GM12878 (cell line): Measurements from ENCODE around the gene TMEM259. TPM values are rescaled to one million over a fixed set of nuclear protein-coding genes. Genes with fewer than 3 reads are reported as not detected.
A peak's percentile ranks its signal among the peaks of the same experiment; 100 is the strongest.

Experiments
- BCL3 ChIP-seq: IDR thresholded peaks from 2 replicates; pipeline ENCODE4 v1.6.1; 2011; ENCODE audit warnings: borderline replicate concordance, low read depth, mild to moderate bottlenecking, moderate library complexity, low read length; ENCODE audit not compliant: insufficient read depth, poor library complexity, severe bottlenecking
- BMI1 ChIP-seq: fragments of 450-650 bp; IDR thresholded peaks from 2 replicates; pipeline ENCODE4 v1.6.1; 2016; ENCODE audit warnings: mild to moderate bottlenecking, moderate library complexity, borderline replicate concordance
- GABPA ChIP-seq: IDR thresholded peaks from 2 replicates; pipeline ENCODE4 v1.6.1; 2014; ENCODE audit warnings: antibody characterized with exemption, low read depth, mild to moderate bottlenecking, inconsistent platforms
- HCFC1 ChIP-seq: fragments of 150-350 bp; IDR thresholded peaks from 2 replicates; pipeline ENCODE4 v1.6.1; 2014; ENCODE audit warnings: low read length
- IRF4 ChIP-seq: IDR thresholded peaks from 2 replicates; pipeline ENCODE4 v1.6.1; 2011; ENCODE audit warnings: low read depth, low read length
- IRF5 ChIP-seq: fragments of 450-650 bp; IDR thresholded peaks from 2 replicates; pipeline ENCODE4 v1.6.1; 2017; ENCODE audit warnings: borderline replicate concordance
- MTA3 ChIP-seq: IDR thresholded peaks from 2 replicates; pipeline ENCODE4 v1.6.1; 2012; ENCODE audit warnings: low read length, inconsistent platforms, borderline replicate concordance
- PAX8 ChIP-seq: fragments of 450-650 bp; IDR thresholded peaks from 2 replicates; pipeline ENCODE4 v1.6.1; 2017; ENCODE audit warnings: mild to moderate bottlenecking, moderate library complexity
- POLR2AphosphoS5 ChIP-seq: IDR thresholded peaks from 2 replicates; pipeline ENCODE4 v1.6.1; 2011; ENCODE audit warnings: mild to moderate bottlenecking, low read length, inconsistent platforms
- PRDM15 ChIP-seq: fragments of 450-650 bp; formaldehyde crosslinking; IDR thresholded peaks from 2 replicates; pipeline ENCODE4 v1.4.0; 2020; ENCODE audit warnings: mild to moderate bottlenecking, moderate library complexity
- SMC3 ChIP-seq: IDR thresholded peaks from 2 replicates; pipeline ENCODE4 v1.6.1; 2011; ENCODE audit warnings: low read length, improper control_type of control experiment, borderline replicate concordance
- SREBF1 ChIP-seq: IDR thresholded peaks from 2 replicates; pipeline ENCODE4 v1.6.1; 2012; ENCODE audit warnings: mild to moderate bottlenecking, low read length
- SREBF2 ChIP-seq: IDR thresholded peaks from 2 replicates; pipeline ENCODE4 v1.6.1; 2012; ENCODE audit warnings: mild to moderate bottlenecking, low read length
- STAT1 ChIP-seq: fragments of 450-650 bp; conservative IDR thresholded peaks from 2 replicates; pipeline ENCODE4 v1.6.1; 2014; ENCODE audit warnings: antibody characterized with exemption, mild to moderate bottlenecking
- STAT3 ChIP-seq: IDR thresholded peaks from 2 replicates; pipeline ENCODE4 v1.6.1; 2011; ENCODE audit warnings: low read depth, low read length, improper control_type of control experiment
- TCF7 ChIP-seq: IDR thresholded peaks from 2 replicates; pipeline ENCODE4 v1.6.1; 2014; ENCODE audit warnings: antibody characterized with exemption, borderline replicate concordance
- ZZZ3 ChIP-seq: IDR thresholded peaks from 2 replicates; pipeline ENCODE4 v1.6.1; 2011; ENCODE audit warnings: low read depth; ENCODE audit not compliant: control insufficient read depth, insufficient read length
- polyA plus RNA-seq, 11 experiments: library from polyadenylated mRNA; depleted of rRNA in 4 of 11; unstranded in 6 of 11; stranded (reverse) in 5 of 11; fragments of >200 nt; fragmentation: Nextera tagmentation in 4 of 11; fragmentation: Illumina TruSeq in 1 of 11; extraction: Ambion mirVana in 4 of 11; extraction: Trizol in 1 of 11; gene quantifications; 1 replicate in 1 of 11; 2 replicates in 10 of 11; pipeline versions ENCODE4 v1.2.1 to v1.2.3, GENCODE V29; 2011 to 2016; ENCODE audit warnings: inconsistent platforms in 2 of 11, missing spikeins in 2 of 11, low read depth in 1 of 11
- total RNA-seq, 4 experiments: library from RNA; depleted of rRNA in 3 of 4; stranded (reverse); fragments of >200 nt in 3 of 4; fragmentation: Illumina TruSeq in 1 of 4; extraction: Trizol in 1 of 4; gene quantifications; 2 replicates each; pipeline versions ENCODE4 v1.2.1 to v1.2.3, GENCODE V29; 2013 to 2021
- TF ChIP-seq, protein P1 (sequence below): IDR thresholded peaks from 2 replicates; pipeline ENCODE4 v1.6.1; 2012; ENCODE audit warnings: improper control_type of control experiment, low read depth, low read length; ENCODE audit not compliant: insufficient replicate concordance

TMEM259 gene
- total and polyA plus RNA-seq, 10 of the 15 experiments (the other 5 are each of a cell fraction or from before 2014, with no cell fraction given), result 0.43 to 184 (median 62.0) TPM

- TF ChIP-seq SREBF2, result no peak
- no peak for TF ChIP-seq HCFC1
- TF ChIP-seq STAT1, result no peak
- TF ChIP-seq ZZZ3, result no peak
- TF ChIP-seq, protein P1, sequence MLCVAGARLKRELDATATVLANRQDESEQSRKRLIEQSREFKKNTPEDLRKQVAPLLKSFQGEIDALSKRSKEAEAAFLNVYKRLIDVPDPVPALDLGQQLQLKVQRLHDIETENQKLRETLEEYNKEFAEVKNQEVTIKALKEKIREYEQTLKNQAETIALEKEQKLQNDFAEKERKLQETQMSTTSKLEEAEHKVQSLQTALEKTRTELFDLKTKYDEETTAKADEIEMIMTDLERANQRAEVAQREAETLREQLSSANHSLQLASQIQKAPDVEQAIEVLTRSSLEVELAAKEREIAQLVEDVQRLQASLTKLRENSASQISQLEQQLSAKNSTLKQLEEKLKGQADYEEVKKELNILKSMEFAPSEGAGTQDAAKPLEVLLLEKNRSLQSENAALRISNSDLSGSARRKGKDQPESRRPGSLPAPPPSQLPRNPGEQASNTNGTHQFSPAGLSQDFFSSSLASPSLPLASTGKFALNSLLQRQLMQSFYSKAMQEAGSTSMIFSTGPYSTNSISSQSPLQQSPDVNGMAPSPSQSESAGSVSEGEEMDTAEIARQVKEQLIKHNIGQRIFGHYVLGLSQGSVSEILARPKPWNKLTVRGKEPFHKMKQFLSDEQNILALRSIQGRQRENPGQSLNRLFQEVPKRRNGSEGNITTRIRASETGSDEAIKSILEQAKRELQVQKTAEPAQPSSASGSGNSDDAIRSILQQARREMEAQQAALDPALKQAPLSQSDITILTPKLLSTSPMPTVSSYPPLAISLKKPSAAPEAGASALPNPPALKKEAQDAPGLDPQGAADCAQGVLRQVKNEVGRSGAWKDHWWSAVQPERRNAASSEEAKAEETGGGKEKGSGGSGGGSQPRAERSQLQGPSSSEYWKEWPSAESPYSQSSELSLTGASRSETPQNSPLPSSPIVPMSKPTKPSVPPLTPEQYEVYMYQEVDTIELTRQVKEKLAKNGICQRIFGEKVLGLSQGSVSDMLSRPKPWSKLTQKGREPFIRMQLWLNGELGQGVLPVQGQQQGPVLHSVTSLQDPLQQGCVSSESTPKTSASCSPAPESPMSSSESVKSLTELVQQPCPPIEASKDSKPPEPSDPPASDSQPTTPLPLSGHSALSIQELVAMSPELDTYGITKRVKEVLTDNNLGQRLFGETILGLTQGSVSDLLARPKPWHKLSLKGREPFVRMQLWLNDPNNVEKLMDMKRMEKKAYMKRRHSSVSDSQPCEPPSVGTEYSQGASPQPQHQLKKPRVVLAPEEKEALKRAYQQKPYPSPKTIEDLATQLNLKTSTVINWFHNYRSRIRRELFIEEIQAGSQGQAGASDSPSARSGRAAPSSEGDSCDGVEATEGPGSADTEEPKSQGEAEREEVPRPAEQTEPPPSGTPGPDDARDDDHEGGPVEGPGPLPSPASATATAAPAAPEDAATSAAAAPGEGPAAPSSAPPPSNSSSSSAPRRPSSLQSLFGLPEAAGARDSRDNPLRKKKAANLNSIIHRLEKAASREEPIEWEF, result no peak
- no peak for TF ChIP-seq BMI1
- TF ChIP-seq SREBF1, result 0 out of 2 replicates have a peak, but pooled peaks have one; percentile 58
- TF ChIP-seq POLR2AphosphoS5, result no peak
- TF ChIP-seq PAX8, result no peak
- TF ChIP-seq TCF7, result no peak
- no peak for TF ChIP-seq BCL3
- no peak for TF ChIP-seq PRDM15 (CRISPR knock-in tag)
- TF ChIP-seq IRF5, result no peak
- TF ChIP-seq SMC3, result no peak
- TF ChIP-seq GABPA, result no peak
- no peak for TF ChIP-seq MTA3
- no peak for TF ChIP-seq STAT3
- TF ChIP-seq IRF4, result no peak
Measured at GRCh38 chr19:1068009-1069001, 47.4 kb upstream of the TMEM259 start (continued).
